Astrocyte (in vitro differentiated cells and primary cell): Measurements from ENCODE around the gene NPC2. TPM values are rescaled to one million over a fixed set of nuclear protein-coding genes. Genes with fewer than 3 reads are reported as not detected.

Experiments used
- DNase-seq: peaks from one replicate; pipeline ENCODE4 v3.0.0-alpha.2; 2010; ENCODE audit warnings: low read depth
- FAIRE-seq: peaks from 2 replicates; lab custom pipeline; 2011; peaks lifted over from hg19 to GRCh38; lab: Jason Lieb, UNC
- H2AFZ ChIP-seq: 2 replicates; pipeline ENCODE4 v1.6.0; 2012; ENCODE audit warnings: low read depth, low read length, inconsistent platforms
- H3K27ac ChIP-seq: 2 replicates; pipeline ENCODE4 v1.5.1; 2011; ENCODE audit warnings: low read depth, low read length, inconsistent platforms
- H3K27me3 ChIP-seq: 2 replicates; pipeline ENCODE4 v1.6.0; 2011; ENCODE audit warnings: low read length, inconsistent platforms; ENCODE audit not compliant: insufficient read depth
- H3K36me3 ChIP-seq: 2 replicates; pipeline ENCODE4 v1.5.1; 2011; ENCODE audit warnings: low read length, inconsistent platforms; ENCODE audit not compliant: insufficient read depth
- H3K4me1 ChIP-seq: 2 replicates; pipeline ENCODE4 v1.5.1; 2011; ENCODE audit warnings: low read length, inconsistent platforms; ENCODE audit not compliant: insufficient read depth
- H3K4me2 ChIP-seq: 2 replicates; pipeline ENCODE4 v1.6.0; 2012; ENCODE audit warnings: low read length, inconsistent platforms
- H3K4me3 ChIP-seq: 2 replicates; pipeline ENCODE4 v1.5.1; 2011; ENCODE audit warnings: low read depth, mild to moderate bottlenecking, low read length, inconsistent platforms; ENCODE audit not compliant: insufficient read depth
- H3K79me2 ChIP-seq: 2 replicates; pipeline ENCODE4 v1.6.0; 2012; ENCODE audit warnings: mild to moderate bottlenecking, low read length, inconsistent platforms; ENCODE audit not compliant: insufficient read depth
- H3K9ac ChIP-seq: 2 replicates; pipeline ENCODE4 v1.6.0; 2012; ENCODE audit warnings: mild to moderate bottlenecking, low read length, inconsistent platforms
- H3K9me3 ChIP-seq: 2 replicates; pipeline ENCODE4 v1.5.1; 2012; ENCODE audit warnings: low read depth, mild to moderate bottlenecking, low read length, inconsistent platforms; ENCODE audit not compliant: insufficient read depth
- H4K20me1 ChIP-seq: 2 replicates; pipeline ENCODE4 v1.6.0; 2012; ENCODE audit warnings: low read length, inconsistent platforms; ENCODE audit not compliant: insufficient read depth
- H3K27ac Mint-ChIP-seq: one replicate; pipeline ENCODE4 v1.8.0; 2021; ENCODE audit warnings: mild to moderate bottlenecking, mixed read lengths; ENCODE audit not compliant: unreplicated experiment
- H3K27me3 Mint-ChIP-seq: one replicate; pipeline ENCODE4 v1.8.0; 2021; ENCODE audit warnings: low read depth, mixed read lengths; ENCODE audit not compliant: unreplicated experiment
- H3K36me3 Mint-ChIP-seq: one replicate; pipeline ENCODE4 v1.8.0; 2021; ENCODE audit warnings: low read depth, mixed read lengths; ENCODE audit not compliant: unreplicated experiment
- H3K4me1 Mint-ChIP-seq: one replicate; pipeline ENCODE4 v1.8.0; 2021; ENCODE audit warnings: low read depth, mixed read lengths; ENCODE audit not compliant: unreplicated experiment
- H3K4me3 Mint-ChIP-seq: one replicate; pipeline ENCODE4 v1.8.0; 2021; ENCODE audit warnings: mild to moderate bottlenecking, moderate library complexity, mixed read lengths; ENCODE audit not compliant: unreplicated experiment
- H3K9me3 Mint-ChIP-seq: one replicate; pipeline ENCODE4 v1.8.0; 2021; ENCODE audit warnings: mild to moderate bottlenecking, mixed read lengths; ENCODE audit not compliant: unreplicated experiment
- CTCF ChIP-seq: IDR thresholded peaks from 2 replicates; pipeline ENCODE4 v1.5.1; 2011; ENCODE audit warnings: low read depth, mild to moderate bottlenecking, inconsistent platforms, low read length, moderate library complexity; ENCODE audit not compliant: insufficient read depth
- EZH2 ChIP-seq: IDR thresholded peaks from 2 replicates; pipeline ENCODE4 v1.6.1; 2012; ENCODE audit warnings: mild to moderate bottlenecking, low read length, inconsistent platforms; ENCODE audit not compliant: insufficient read depth
- total RNA-seq: library from RNA; stranded (reverse); gene quantifications from 2 replicates; pipeline ENCODE4 v1.2.1, GENCODE V29; 2021

NPC2 gene
- total RNA-seq, 1 donor from 2014 or later: 178 TPM

- Mint-ChIP-seq H3K36me3 (peaks cover 28% of the 10 kb centered on the region), H3K4me3 (no peak overlapping the region), H3K4me1 (peaks cover 8% of the 10 kb centered on the region), H3K9me3 (peaks cover 3% of the 10 kb centered on the region), H3K27ac (no peak overlapping the region), H3K27me3 (peaks cover 5% of the 10 kb centered on the region)
- Histone ChIP-seq H3K4me3 (no peak overlapping the region), H3K79me2 (no peaks in the 10 kb centered on the region), H3K36me3 (peaks cover 28% of the 10 kb centered on the region), H3K27ac (no peak overlapping the region), H2AFZ (no peak overlapping the region), H3K4me1 (peaks cover 10% of the 10 kb centered on the region), H3K9me3 (no peaks in the 10 kb centered on the region), H3K4me2 (no peak overlapping the region), H3K9ac (no peak overlapping the region), H4K20me1 (peaks cover 7% of the 10 kb centered on the region), H3K27me3 (no peaks in the 10 kb centered on the region)
- DNase-seq (no peak), FAIRE-seq (no peak)
- TF ChIP-seq CTCF (no peak), EZH2 (no peak)
Measured at GRCh38 chr14:74504874-74505720, 12.0 kb upstream of the NPC2 start.

- H3K36me3 Mint-ChIP-seq: peaks cover 22% of the 10 kb centered on the region
- no peak overlapping the region for H3K4me2 ChIP-seq
- H3K4me1 ChIP-seq: peaks cover 9% of the 10 kb centered on the region
- H3K9me3 ChIP-seq: no peaks in the 10 kb centered on the region
- no peak overlapping the region for H2AFZ ChIP-seq
- no peaks in the 10 kb centered on the region for H3K9me3 Mint-ChIP-seq
- H3K27me3 ChIP-seq: no peaks in the 10 kb centered on the region
- TF ChIP-seq CTCF: no peak
- TF ChIP-seq EZH2: no peak
- no peak overlapping the region for H3K9ac ChIP-seq
- H3K79me2 ChIP-seq: no peaks in the 10 kb centered on the region
- H4K20me1 ChIP-seq: peaks cover 7% of the 10 kb centered on the region
- H3K4me3 Mint-ChIP-seq: no peak overlapping the region
- DNase-seq (no peak), FAIRE-seq (no peak)
- H3K36me3 ChIP-seq: peaks cover 34% of the 10 kb centered on the region
- H3K27ac ChIP-seq: no peak overlapping the region
- H3K4me1 Mint-ChIP-seq: peaks cover 5% of the 10 kb centered on the region
- no peak overlapping the region for H3K27ac Mint-ChIP-seq
- H3K4me3 ChIP-seq: no peak overlapping the region
- peaks cover under 1% of the 10 kb centered on the region for H3K27me3 Mint-ChIP-seq
Measured at GRCh38 chr14:74504412-74504811, 11.3 kb upstream of the NPC2 start.

- Histone ChIP-seq H4K20me1 (peaks cover 7% of the 10 kb centered on the region), H3K27me3 (no peaks in the 10 kb centered on the region), H3K36me3 (peaks cover 38% of the 10 kb centered on the region), H3K4me2 (no peak overlapping the region), H3K9ac (no peak overlapping the region), H3K27ac (no peak overlapping the region), H3K4me3 (no peak overlapping the region), H3K4me1 (peaks cover 9% of the 10 kb centered on the region), H3K79me2 (no peaks in the 10 kb centered on the region), H2AFZ (no peak overlapping the region), H3K9me3 (no peaks in the 10 kb centered on the region)
- Mint-ChIP-seq H3K9me3 (no peaks in the 10 kb centered on the region), H3K36me3 (peaks cover 21% of the 10 kb centered on the region), H3K27ac (no peak overlapping the region), H3K27me3 (no peaks in the 10 kb centered on the region), H3K4me3 (no peak overlapping the region), H3K4me1 (peaks cover 5% of the 10 kb centered on the region)
- DNase-seq: no peak
- FAIRE-seq: no peak
- TF ChIP-seq CTCF: no peak
- no peak for TF ChIP-seq EZH2
Measured at GRCh38 chr14:74503938-74504335, 10.8 kb upstream of the NPC2 start.
